CD4-positive, alpha-beta T cell treated with Interleukin-17A for 1 hour (primary cell): Measurements from ENCODE around the gene KIRREL1.
"Not testable (repeated sequence)": the region's sequence is repeated elsewhere in the genome, so short reads cannot be mapped to it uniquely, and the experiment has no call there.

Experiments used
- DNase-seq: peaks from one replicate; pipeline ENCODE4 v3.0.0-alpha.2; 2020

KIRREL1 gene

GRCh38 chr1:158112994-158113758 lies 119.7 kb downstream of the KIRREL1 start:
- DNase-seq, result peak; percentile 7

DNA sequence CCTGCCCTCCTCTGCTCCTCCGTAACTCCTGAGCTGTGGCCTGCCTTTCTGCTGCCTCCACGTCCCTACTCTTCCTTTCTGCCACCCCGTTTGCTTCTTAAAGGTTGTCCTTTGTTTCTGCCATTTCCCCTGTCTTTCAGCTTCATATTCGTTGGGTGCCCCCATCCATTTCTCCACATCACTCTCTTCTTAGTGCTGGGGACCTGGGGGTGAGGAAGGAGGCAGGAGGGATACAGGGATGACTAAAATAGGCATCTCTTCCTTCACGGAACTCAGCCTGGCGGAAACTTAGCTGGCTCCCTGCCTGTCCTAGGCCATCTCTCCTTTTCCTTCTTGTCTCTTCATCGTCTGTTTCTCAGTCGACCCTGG lies 120.3 kb downstream of the KIRREL1 start:
- no peak for DNase-seq

DNA sequence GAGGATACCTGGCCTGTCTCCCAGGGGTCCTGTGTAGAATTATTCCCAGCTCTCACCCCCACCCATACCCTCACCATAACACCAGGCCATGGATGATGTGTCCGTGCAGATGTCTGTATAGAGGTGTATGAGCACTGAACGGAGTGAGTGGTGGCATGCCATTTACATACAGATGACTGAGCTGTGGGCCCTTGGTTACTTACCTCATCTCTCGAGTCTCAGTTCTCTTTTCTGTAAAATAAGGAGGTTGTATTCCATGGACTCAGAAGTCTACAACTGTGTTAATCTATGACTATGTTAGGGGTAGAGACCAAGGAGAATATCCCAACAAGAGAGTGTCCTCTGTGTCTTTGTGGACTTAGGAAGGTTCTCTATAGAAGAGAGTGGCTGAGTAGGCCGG lies 121.7 kb downstream of the KIRREL1 start:
- DNase-seq, result no peak

DNA sequence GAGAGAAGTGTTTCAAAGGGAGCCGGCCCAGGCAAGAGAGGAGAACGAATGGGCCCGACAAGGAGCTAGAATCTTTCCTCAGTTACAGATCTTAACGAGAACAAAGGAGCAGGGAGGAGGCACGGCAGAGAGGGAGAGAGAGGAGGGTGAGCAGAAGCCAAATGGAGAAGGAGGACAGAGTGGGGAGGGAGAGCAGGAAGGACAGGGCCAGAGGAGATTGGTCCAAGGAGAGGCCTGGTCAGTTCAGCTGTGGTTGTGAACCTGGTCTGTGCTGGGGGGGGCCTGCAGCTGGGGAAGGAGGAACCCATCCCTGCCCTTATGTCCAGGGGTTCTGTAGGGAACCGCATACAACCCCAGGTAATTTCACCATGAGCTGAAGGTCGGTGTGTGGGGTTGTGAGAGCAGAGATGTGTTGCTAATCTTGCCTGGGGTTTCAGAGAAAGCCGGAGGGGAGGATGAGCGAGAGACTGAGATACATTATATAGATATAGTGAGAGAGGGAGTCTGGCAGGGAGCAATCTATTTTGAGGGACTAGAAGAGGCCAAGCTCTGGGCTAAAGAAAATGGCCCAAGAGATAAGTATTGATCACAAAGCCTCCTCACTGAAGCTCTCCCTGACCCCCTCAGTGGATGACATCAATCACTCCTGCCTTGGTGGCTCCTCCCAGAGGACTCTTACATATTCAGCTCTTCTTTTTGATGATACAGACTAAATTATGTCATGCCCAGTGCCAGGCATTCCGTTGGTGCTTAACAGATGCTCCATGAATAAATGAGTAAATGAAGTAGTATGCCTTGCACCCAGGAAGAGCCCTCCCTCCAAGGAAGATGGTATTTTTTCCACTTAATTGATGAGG lies 123.1 kb downstream of the KIRREL1 start:
- DNase-seq, result no peak

DNA sequence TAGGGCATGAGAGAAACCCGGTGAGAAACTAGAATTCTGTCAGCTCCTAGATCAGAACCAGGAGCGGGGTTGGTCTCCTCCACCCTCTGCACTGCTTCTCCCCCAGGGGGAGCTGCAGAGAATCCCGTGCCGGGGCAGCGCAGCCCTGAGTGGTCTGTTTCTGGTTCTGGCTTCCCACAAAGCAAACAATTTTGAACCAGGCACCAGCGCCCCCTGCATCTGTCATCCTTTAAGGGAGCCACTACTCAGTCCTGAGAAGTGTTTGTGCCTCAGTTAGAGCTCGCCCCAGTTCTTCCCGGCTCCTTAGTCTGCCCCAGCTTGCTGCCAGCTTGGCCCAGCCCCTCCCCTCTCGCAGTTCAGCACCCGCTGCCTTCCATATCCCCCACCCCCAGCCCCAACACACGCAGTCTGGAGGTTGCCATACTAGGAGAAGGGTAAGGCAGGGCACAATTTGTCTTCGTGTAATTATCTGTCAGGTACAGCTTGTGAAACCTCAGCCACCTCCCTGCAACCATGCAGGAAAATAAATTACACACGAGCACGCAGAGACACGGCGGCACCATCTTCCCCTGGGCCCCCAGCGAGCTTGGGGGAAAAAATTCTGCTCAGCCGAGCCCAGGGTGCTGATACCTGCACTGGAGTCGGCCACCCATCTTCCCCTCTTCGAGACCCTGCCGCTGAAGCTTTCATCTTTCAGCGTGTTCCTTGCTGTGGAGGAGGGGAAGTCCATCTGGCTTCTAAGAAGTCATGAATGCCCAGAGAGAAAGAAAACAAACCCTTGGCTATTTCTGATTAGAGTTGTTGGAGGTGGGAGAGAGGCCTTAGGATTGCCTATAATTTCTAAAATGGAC lies 124.6 kb downstream of the KIRREL1 start:
- peak; percentile 34 for DNase-seq

- no peak for DNase-seq
These were observed 125.4 kb downstream of the KIRREL1 start for GRCh38 chr1:158118713-158119402.

DNA sequence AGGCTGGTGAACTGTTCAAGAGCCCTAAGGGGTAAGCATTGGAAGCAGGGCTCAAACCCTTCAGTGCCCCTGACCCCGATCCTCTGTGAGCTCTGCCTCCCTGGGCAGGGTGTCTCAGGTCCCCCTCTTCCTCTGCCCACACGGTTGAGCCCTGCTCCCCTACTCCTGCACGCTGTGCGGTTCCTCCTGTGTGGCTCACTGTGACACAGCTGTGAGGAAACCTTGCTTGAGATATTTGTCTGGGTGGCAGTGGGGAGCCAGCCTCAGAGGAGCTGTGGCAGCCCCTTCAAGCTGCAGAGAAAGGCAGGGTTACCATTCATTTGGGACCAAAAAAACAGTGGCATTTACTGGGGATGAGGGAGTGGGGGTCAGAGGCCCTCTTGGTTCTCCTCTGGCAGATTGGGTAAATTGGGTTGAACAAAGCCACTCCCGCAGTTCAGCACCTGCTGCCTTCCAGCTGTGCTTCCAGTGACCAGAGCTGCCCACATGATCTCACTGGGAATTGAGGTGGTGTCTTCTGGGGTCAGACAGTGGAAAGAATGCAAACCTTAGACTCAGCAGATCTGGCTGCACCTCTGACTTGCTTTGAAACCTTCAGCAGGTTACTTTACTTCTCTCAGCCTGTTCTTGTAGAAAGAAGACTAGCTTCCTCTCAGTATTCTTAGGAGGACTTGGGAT lies 126.7 kb downstream of the KIRREL1 start:
- DNase-seq, result no peak

DNA sequence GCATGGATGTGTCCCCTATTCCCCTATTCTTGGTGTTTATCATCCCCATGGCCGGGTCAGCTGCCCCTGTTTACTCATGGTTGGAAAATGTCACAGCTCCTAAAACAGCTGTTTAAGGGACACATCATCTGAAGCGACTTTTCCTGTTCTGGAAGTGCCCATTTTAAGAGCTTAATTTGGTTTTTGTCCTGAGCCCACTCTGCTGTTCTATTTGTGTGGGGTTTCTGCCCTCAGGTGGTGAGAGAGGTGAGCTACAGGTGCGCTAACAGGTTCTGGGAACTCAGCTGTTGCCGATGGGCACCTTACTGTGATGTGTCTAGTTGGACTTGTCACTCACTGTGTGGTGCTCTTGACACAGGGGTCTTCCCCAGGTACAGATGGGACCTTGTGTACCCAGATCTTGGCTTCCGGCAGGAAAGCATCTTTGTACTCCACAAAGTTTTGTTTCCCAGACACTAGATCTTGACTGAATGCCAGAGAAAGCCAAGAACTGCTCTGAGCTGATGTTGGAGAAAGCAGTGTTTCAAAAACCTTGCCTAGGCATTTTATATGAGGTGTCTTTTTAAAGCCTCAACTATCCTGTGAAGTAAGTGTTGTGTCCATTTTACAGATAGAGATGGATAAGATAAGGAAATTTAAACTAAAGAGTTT lies 128.3 kb downstream of the KIRREL1 start:
- DNase-seq, result peak; percentile 7

DNA sequence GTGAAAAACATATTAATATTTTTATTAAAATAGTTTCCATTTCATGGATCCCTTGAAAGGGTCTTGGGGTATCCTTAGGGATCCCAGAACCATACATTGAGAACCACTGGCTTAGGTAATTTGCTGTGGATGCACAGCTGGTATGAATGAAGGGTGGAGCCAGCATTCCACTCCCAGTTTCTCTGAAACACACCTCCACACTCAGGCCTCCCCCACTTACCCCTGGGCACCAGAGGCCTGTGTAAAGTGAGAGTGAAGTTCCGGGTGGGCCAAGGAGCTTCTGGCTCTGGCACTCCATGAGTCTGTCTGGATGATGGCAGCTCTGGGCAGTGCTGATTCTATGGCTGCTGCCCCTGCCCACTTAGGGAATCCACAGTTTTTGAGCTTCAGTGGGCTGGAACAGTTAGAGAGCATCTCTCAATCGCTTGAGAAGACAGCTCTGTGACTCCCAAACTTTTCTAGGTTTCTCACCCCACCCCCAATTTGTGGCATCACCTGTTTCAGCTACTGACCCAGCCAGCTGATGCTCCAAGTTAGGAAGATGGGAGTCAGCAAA lies 129.5 kb downstream of the KIRREL1 start:
- no peak for DNase-seq

GRCh38 chr1:158124034-158124433 lies 130.6 kb downstream of the KIRREL1 start:
- no peak for DNase-seq

- peak; percentile 75 for DNase-seq
These were observed 131.6 kb downstream of the KIRREL1 start for GRCh38 chr1:158124999-158125398.

DNA sequence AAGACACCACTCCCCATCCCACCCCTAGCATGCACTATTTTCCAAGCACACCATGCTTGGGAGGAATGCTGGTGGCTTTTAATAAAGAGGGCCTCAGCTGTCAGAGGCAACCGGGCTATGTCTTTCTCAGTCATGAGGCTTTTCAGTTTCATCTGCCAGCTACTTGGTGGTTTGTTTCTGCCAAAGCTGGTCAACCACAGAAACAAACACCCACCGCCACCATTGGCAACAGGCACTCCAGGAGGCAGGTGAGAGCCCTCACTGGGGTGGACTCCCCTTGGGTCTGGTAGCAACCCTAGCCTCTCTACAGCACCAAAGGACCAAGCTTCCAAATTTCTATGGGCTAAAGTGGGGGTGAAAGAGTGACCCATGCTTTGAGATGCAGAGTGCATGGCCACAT lies 133.0 kb downstream of the KIRREL1 start:
- DNase-seq, result no peak

GRCh38 chr1:158128531-158128930 lies 135.1 kb downstream of the KIRREL1 start:
- DNase-seq, result not testable (repeated sequence)

DNA sequence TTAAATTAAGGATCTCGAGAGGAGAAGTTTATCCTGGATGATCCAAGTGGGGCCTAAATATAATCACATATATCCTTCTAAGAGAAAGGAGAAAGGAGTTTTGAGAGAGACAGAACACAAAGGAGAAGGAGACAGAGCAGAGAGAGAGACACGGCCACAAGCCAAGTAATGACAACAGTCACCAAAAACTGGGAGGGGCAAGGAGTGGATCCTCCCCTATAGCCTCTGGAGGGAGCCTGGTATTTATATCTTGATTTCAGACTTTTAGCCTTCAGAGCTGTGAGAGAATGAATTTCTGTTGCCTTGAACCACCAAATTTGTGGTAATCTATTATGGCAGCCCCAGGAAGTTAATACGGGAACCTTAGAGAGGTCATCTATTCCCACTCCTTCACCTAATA lies 137.8 kb downstream of the KIRREL1 start:
- DNase-seq, result no peak

DNA sequence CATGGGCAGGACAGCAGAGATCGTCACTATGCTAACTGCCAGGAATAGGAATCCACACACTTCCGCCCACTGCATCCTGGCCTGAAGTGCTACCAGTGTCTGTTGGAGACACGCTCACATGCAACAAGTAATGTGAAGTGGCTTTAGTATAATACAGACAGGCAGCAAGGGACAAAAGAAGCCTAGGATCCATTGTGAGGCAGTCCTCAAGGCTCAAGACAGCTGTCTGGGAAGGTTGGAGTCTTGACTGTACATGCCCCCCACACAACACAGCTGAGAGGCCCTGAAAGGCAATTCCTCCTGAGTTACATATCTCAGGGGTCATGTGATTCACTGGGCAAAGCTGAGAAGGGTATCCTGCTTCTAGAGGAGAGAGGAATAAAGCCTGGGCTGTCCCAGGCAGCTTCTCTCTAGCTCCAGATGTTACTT lies 147.3 kb downstream of the KIRREL1 start:
- DNase-seq, result no peak

- no peak for DNase-seq
These were observed 151.8 kb downstream of the KIRREL1 start for GRCh38 chr1:158145173-158145719.

DNA sequence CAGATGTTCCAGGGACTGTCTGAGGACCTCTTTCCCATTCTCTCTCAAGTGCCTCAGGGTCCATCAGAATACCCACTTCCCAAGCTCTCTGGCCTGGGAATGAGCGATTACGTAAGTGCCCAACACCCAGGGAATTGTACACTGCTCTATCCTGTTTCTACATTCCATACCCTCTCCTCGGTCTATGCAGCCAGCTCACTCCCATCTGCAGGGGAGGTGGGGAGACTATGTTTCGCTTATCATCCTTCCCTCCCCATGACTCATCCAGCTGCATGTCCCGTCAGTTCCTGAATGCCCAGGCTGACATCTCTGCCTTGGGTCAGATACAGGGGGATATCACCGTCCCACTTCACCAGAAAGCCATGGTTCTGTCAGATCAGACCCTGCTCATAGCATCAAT lies 152.7 kb downstream of the KIRREL1 start:
- no peak for DNase-seq

DNA sequence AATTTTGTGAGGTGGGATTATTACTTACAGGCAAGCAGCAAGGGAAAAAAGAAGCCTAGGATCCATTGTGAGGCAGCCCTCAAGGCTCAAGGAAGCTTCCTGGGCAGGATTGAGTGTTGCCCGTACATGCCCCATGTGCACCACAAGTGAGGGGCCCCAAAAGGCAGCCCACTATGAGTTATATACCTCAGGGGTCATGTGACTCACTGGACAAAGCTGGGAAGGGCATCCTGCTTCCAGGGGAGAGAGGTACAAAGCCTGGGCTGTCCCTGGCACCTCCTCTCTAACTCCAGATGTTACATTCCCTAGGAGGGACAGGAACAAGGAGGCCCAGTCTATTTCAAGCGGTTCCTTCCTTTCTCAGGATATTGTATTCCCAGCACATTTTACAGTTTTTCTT lies 153.3 kb downstream of the KIRREL1 start:
- no peak for DNase-seq

GRCh38 chr1:158147401-158147800 lies 154.0 kb downstream of the KIRREL1 start:
- DNase-seq, result no peak

GRCh38 chr1:158147869-158148268 lies 154.4 kb downstream of the KIRREL1 start:
- DNase-seq, result no peak

- no peak for DNase-seq
These were observed 155.0 kb downstream of the KIRREL1 start for GRCh38 chr1:158148468-158148867.
